Effector memory CD4-positive, alpha-beta T cell (primary cell): Measurements from ENCODE around the gene EPB41L4A.

Experiments used
- DNase-seq, 3 donors: peaks; one replicate each; pipeline ENCODE4 v3.0.0-alpha.2; 2020
- H3K27ac ChIP-seq: 2 replicates; pipeline ENCODE4 v1.7.0; 2013; ENCODE audit warnings: mild to moderate bottlenecking, low read length, moderate library complexity; ENCODE audit not compliant: insufficient read depth, poor library complexity, severe bottlenecking
- H3K27me3 ChIP-seq: replicated peaks from 2 replicates; pipeline ENCODE4 v1.7.0; 2013; ENCODE audit warnings: mild to moderate bottlenecking, low read length; ENCODE audit not compliant: insufficient read depth, control insufficient read depth, poor library complexity, severe bottlenecking
- H3K36me3 ChIP-seq: 2 replicates; pipeline ENCODE4 v1.7.0; 2013; ENCODE audit warnings: mild to moderate bottlenecking, low read length, moderate library complexity; ENCODE audit not compliant: control insufficient read depth, insufficient read depth
- H3K4me1 ChIP-seq: 2 replicates; pipeline ENCODE4 v1.7.0; 2013; ENCODE audit warnings: low read length, mild to moderate bottlenecking; ENCODE audit not compliant: control insufficient read depth, insufficient read depth, poor library complexity, severe bottlenecking
- H3K4me3 ChIP-seq: 2 replicates; pipeline ENCODE4 v1.7.0; 2013; ENCODE audit warnings: low read length, low read depth, mild to moderate bottlenecking; ENCODE audit not compliant: insufficient read depth, poor library complexity, severe bottlenecking
- H3K9me3 ChIP-seq: 2 replicates; pipeline ENCODE4 v1.7.0; 2013; ENCODE audit warnings: mild to moderate bottlenecking, low read length, moderate library complexity; ENCODE audit not compliant: control insufficient read depth

The EPB41L4A gene

DNA sequence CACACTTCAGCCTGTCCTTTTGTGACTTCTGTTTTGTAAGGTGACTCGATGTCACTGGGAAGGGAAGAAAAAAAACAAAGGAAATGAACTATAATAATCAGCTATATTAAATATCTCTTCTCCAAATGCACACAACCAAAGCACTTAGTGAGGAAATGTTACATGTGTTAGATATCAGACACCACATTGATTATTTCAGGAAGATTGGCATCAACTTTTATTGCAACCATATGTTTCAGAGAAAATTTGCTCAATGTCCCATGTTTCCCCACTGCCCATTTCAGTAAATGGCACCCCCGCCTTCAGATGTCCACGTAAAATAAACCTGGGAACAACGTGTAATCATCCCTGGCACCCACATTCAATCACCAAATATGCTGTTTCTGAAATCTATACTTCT is 151.8 kb downstream of the EPB41L4A start:
- Histone ChIP-seq H3K4me3 (no peak overlapping the region), H3K9me3 (no peaks in the 10 kb centered on the region), H3K27ac (no peak overlapping the region), H3K27me3 (no peaks in the 10 kb centered on the region), H3K36me3 (no peaks in the 10 kb centered on the region), H3K4me1 (no peaks in the 10 kb centered on the region)
- DNase-seq, result no peak

DNA sequence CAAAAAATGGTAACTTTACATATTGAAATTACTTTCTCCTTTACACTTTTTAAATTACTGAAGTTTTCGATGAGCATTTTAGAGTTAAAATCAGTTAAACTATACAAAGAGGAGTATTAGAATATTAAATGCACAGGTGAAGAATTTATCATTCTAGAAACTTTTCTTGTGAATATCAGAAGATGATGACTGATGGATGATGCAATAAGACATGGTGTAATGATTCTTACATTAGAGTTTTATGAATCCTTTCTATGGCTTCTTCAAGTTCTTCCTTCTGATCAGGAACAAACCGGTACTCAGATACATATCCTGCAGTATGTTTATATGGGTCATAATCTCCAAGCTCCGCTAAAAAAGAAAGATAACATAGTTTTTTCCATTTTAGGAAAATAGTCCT is 154.4 kb downstream of the EPB41L4A start:
- Histone ChIP-seq H3K27ac (no peak overlapping the region), H3K27me3 (no peaks in the 10 kb centered on the region), H3K9me3 (no peaks in the 10 kb centered on the region), H3K4me3 (no peak overlapping the region), H3K4me1 (no peaks in the 10 kb centered on the region), H3K36me3 (no peaks in the 10 kb centered on the region)
- no peak for DNase-seq

DNA sequence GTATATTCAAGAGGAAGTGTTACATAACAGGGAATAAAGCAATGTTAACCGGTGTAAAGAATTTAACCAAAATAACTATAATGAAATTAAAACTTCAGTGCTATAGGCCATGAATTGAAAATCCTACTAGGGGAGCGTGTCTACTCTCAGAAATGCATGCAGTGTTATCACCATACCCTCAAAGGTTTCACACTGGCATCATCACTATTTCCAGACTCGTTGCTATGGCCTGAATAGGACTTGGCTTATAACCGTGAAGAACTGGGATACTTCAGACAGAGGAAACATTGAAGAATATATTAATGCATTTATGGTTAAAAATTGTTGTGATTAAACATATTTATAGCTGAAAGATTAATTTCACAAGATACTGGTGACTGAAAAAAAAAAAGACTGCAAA is 154.9 kb downstream of the EPB41L4A start:
- Histone ChIP-seq H3K4me1 (no peaks in the 10 kb centered on the region), H3K27ac (no peak overlapping the region), H3K36me3 (no peaks in the 10 kb centered on the region), H3K9me3 (no peaks in the 10 kb centered on the region), H3K27me3 (no peaks in the 10 kb centered on the region), H3K4me3 (no peak overlapping the region)
- DNase-seq, result no peak

DNA sequence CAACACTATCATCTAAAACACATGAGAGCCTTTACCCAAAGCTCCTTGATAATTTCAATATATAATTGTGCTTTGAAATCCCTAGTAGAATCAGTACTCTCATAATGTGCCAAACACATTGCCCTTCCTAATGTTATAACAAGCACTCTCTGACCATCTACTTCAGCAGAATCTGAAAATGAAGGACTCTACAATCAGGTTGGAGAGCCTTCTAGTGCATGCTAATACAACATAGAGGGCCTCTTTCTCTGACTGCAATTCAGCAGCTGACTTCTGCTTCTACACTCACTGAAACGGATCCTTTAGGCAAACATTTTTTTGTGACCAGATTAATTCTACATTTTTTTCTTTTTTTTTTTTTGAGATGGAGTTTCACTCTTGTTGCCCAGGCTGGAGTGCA is 155.6 kb downstream of the EPB41L4A start:
- Histone ChIP-seq H3K27ac (no peak overlapping the region), H3K4me3 (no peak overlapping the region), H3K4me1 (no peaks in the 10 kb centered on the region), H3K36me3 (no peaks in the 10 kb centered on the region), H3K27me3 (no peaks in the 10 kb centered on the region), H3K9me3 (no peaks in the 10 kb centered on the region)
- no peak for DNase-seq

DNA sequence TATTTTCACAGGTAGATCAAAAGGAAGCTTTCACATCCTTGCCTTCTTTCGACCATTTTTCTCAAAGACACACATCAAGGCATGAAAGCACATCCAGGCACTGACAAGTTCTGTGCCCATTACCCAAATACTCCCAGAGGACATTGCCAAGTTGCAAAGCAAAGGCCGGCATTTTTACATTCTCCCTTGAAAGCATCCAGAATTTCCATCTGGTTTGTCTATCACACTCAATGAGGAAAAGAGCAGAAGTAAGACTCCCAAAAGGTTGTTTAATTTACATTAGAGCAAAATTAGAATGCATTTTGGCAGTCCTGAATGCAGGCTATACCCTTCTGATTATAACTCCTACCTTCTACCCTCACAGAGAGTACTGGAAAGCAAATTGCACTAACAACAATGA is 160.5 kb downstream of the EPB41L4A start:
- no peaks in the 10 kb centered on the region for H3K27me3 ChIP-seq
- no peaks in the 10 kb centered on the region for H3K4me1 ChIP-seq
- no peak for DNase-seq

GRCh38 chr5:112257976-112258375 is 161.1 kb downstream of the EPB41L4A start:
- Histone ChIP-seq H3K27me3 (no peaks in the 10 kb centered on the region), H3K36me3 (no peaks in the 10 kb centered on the region), H3K27ac (no peak overlapping the region), H3K9me3 (no peaks in the 10 kb centered on the region), H3K4me3 (no peak overlapping the region), H3K4me1 (no peaks in the 10 kb centered on the region)
- DNase-seq, result no peak

More for the DNA sequence above, 160.5 kb downstream of the EPB41L4A start:
- no peaks in the 10 kb centered on the region for H3K36me3 ChIP-seq
- H3K27ac ChIP-seq, result no peak overlapping the region
- no peak overlapping the region for H3K4me3 ChIP-seq
- no peaks in the 10 kb centered on the region for H3K9me3 ChIP-seq

GRCh38 chr5:112257005-112257404 is 162.1 kb downstream of the EPB41L4A start:
- H3K27me3 ChIP-seq, result no peaks in the 10 kb centered on the region
- H3K36me3 ChIP-seq, result no peaks in the 10 kb centered on the region
- no peaks in the 10 kb centered on the region for H3K4me1 ChIP-seq
- H3K9me3 ChIP-seq, result no peaks in the 10 kb centered on the region
- H3K4me3 ChIP-seq, result no peak overlapping the region
- DNase-seq, result no peak
- H3K27ac ChIP-seq, result no peak overlapping the region

GRCh38 chr5:112254303-112254702 is 164.8 kb downstream of the EPB41L4A start:
- Histone ChIP-seq H3K27ac (no peak overlapping the region), H3K27me3 (no peaks in the 10 kb centered on the region), H3K4me1 (no peaks in the 10 kb centered on the region), H3K36me3 (no peaks in the 10 kb centered on the region), H3K4me3 (no peak overlapping the region), H3K9me3 (no peaks in the 10 kb centered on the region)
- no peak for DNase-seq

DNA sequence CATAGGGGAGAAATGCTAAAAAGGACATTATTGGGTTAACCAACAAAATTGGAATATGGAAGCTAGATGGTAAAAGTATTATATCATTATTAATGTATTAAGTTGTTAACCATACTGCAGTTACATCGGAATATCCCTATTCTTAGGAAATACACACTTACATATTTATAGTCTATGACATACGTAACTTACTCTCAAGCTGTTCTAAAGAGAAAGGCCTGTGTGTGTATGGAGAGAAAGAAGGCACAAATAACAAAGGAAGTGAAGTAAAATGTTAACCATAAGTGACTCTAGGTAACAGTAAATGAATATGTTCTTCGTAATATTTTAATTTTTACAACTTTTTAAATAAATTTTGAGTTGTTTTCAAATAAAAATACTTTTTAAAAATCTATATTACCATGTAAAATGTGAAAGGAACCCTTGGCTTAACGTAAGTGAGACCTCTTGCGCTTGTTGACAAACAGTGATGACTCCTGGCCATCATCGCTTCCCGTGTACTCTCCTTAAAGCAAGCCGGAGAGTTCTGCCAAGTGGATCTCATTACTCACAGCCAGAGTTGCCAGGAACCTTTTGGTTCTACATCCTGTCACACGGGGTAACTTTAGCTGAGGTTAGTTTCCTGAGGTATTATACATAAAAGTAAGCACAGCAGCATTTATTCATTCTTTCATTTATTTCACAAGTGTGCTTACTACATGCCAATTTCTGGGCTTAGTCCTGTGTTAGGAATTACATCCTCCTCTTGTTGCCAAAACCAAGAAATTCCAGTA is 165.4 kb downstream of the EPB41L4A start:
- Histone ChIP-seq H3K4me1 (no peaks in the 10 kb centered on the region), H3K4me3 (no peak overlapping the region), H3K27me3 (no peaks in the 10 kb centered on the region), H3K36me3 (no peaks in the 10 kb centered on the region), H3K27ac (no peak overlapping the region), H3K9me3 (no peaks in the 10 kb centered on the region)
- no peak for DNase-seq

- H3K4me1 ChIP-seq, result no peaks in the 10 kb centered on the region
- H3K9me3 ChIP-seq, result no peaks in the 10 kb centered on the region
- no peak overlapping the region for H3K4me3 ChIP-seq
Observed at GRCh38 chr5:112250551-112250950, 168.5 kb downstream of the EPB41L4A start.

More at GRCh38 chr5:112250551-112250950, 168.5 kb downstream of the EPB41L4A start:
- DNase-seq, result no peak
- no peak overlapping the region for H3K27ac ChIP-seq
- no peaks in the 10 kb centered on the region for H3K27me3 ChIP-seq
- H3K36me3 ChIP-seq, result no peaks in the 10 kb centered on the region
